HFFc6 (cell line): ENCODE data around the gene ZNF784. TPM values are rescaled to one million over a fixed set of nuclear protein-coding genes. Genes with fewer than 3 reads are reported as not detected.

Source experiments
- DNase-seq: peaks from one replicate; pipeline ENCODE4 v3.0.0-alpha.2; 2018
- H3K27ac Mint-ChIP-seq: 2 replicates; pipeline ENCODE4 v1.8.0; 2020; ENCODE audit warnings: mild to moderate bottlenecking, mixed read lengths
- H3K27me3 Mint-ChIP-seq: 2 replicates; pipeline ENCODE4 v1.8.0; 2021; ENCODE audit warnings: mild to moderate bottlenecking, moderate library complexity, mixed read lengths; ENCODE audit not compliant: insufficient read depth
- H3K36me3 Mint-ChIP-seq: 2 replicates; pipeline ENCODE4 v1.8.0; 2021; ENCODE audit warnings: low read depth, mixed read lengths
- H3K4me1 Mint-ChIP-seq: 2 replicates; pipeline ENCODE4 v1.8.0; 2020; ENCODE audit warnings: low read depth, mixed read lengths
- H3K4me3 Mint-ChIP-seq: 2 replicates; pipeline ENCODE4 v1.8.0; 2020; ENCODE audit warnings: mild to moderate bottlenecking, moderate library complexity, mixed read lengths
- H3K9me3 Mint-ChIP-seq: 2 replicates; pipeline ENCODE4 v1.8.0; 2020; ENCODE audit warnings: mild to moderate bottlenecking, mixed read lengths
- total RNA-seq, 6 experiments: library from RNA; stranded (reverse); fragmentation: NEBNext Ultra II Directional; extraction: Animal tissue kit (Norgen Biotek cat#: 25700); gene quantifications; 2 replicates in 1 of 6; 3 replicates in 5 of 6; pipeline ENCODE4 v1.2.3, GENCODE V29; 2021
- TF ChIP-seq, protein P1 (sequence below): fragments of 200-600 bp; sonication (generic); IDR thresholded peaks from 2 replicates; pipeline ENCODE4 v1.5.0; 2021; ENCODE audit warnings: antibody characterized with exemption, mild to moderate bottlenecking

Gene ZNF784
- total RNA-seq, 6 experiments from 2014 or later: 4.6 to 5.3 (median 4.8) TPM

DNA sequence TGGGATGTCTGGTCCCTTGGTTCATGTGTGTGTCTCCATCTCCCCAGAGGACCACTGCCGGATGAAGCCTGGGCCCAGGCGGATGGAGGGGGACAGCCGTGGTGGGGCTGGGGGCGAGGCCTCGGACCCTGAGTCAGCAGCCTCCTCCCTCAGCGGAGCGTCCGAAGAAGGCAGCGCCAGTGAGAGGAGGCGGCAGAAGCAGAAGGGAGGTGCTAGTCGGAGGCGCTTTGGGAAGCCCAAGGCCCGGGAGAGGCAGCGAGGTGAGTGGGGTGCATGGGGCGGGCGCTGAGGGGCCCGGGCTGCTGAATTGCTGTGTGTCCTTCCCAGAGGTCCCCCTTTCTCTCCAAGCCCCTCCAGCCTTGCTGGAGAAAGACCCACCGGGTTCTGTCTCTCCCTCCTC lies 26.9 kb upstream of the ZNF784 start:
- Mint-ChIP-seq H3K9me3 (no peaks in the 10 kb centered on the region), H3K27me3 (peaks cover 6% of the 10 kb centered on the region), H3K4me1 (peaks cover 19% of the 10 kb centered on the region), H3K4me3 (no peak overlapping the region), H3K27ac (no peak overlapping the region), H3K36me3 (peaks cover 10% of the 10 kb centered on the region)
- TF ChIP-seq, protein P1, sequence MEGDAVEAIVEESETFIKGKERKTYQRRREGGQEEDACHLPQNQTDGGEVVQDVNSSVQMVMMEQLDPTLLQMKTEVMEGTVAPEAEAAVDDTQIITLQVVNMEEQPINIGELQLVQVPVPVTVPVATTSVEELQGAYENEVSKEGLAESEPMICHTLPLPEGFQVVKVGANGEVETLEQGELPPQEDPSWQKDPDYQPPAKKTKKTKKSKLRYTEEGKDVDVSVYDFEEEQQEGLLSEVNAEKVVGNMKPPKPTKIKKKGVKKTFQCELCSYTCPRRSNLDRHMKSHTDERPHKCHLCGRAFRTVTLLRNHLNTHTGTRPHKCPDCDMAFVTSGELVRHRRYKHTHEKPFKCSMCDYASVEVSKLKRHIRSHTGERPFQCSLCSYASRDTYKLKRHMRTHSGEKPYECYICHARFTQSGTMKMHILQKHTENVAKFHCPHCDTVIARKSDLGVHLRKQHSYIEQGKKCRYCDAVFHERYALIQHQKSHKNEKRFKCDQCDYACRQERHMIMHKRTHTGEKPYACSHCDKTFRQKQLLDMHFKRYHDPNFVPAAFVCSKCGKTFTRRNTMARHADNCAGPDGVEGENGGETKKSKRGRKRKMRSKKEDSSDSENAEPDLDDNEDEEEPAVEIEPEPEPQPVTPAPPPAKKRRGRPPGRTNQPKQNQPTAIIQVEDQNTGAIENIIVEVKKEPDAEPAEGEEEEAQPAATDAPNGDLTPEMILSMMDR: no peak
- DNase-seq: no peak

- Mint-ChIP-seq H3K27me3 (peaks cover 4% of the 10 kb centered on the region), H3K36me3 (peaks cover 5% of the 10 kb centered on the region), H3K4me1 (peaks cover 14% of the 10 kb centered on the region), H3K9me3 (no peaks in the 10 kb centered on the region), H3K27ac (no peak overlapping the region), H3K4me3 (no peak overlapping the region)
- DNase-seq: no peak
- TF ChIP-seq, protein P1: no peak
Observed at GRCh38 chr19:55650602-55651230, 26.4 kb upstream of the ZNF784 start.

- DNase-seq: no peak
- TF ChIP-seq, protein P1: no peak
- Mint-ChIP-seq H3K36me3 (peaks cover 6% of the 10 kb centered on the region; the same call in 1 of the 2 replicates), H3K4me3 (no peak overlapping the region), H3K27me3 (peaks cover 4% of the 10 kb centered on the region), H3K27ac (no peak overlapping the region), H3K9me3 (no peaks in the 10 kb centered on the region), H3K4me1 (peaks cover 18% of the 10 kb centered on the region)
Observed at GRCh38 chr19:55650126-55650557, 25.8 kb upstream of the ZNF784 start.

DNA sequence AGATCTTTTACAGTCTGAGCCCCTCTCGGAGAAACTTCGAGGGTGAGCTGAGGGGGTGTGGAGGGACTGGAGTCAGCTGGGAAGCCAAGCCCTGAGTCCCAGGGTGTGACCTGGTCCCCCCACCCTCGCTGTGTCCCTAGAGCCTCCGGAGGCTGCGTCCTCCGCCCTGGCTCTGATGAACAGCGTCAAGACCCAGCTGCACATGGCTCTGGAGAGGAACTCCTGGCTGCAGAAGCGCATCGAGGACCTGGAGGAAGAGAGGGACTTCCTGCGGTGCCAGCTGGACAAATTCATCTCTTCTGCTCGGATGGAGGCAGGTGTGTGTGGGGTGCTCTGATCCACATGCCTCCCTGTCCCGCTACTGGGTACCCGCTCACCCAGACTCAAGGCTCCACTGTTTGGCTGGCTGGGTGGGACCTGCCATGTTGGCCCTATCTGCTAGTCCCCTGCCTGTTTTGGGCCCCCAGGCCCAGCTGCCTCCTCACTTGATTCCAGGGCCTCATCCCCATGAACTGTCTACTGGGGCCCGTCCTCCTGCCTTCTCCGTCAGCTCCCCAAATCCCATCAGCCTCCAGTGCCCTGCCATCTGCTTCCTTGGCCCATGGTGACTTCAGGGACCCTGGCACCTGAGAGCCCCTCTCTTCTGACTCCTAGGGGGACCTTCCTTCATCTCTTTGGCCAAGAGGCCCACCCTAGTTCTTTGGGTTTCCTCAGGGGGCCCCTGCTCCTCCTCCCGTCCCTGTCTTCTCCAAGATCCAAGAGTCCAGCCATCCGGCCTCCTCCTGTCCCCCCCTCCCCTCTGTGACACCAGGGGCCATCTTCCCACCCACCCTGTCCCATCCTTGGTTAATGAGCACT lies 25.1 kb upstream of the ZNF784 start:
- Mint-ChIP-seq H3K4me1 (peaks cover 18% of the 10 kb centered on the region), H3K9me3 (no peaks in the 10 kb centered on the region), H3K36me3 (peaks cover 7% of the 10 kb centered on the region; the same call in 1 of the 2 replicates), H3K27ac (no peak overlapping the region), H3K4me3 (peak overlapping the region; percentile 85), H3K27me3 (peaks cover 4% of the 10 kb centered on the region)
- TF ChIP-seq, protein P1: no peak
- no peak for DNase-seq

DNA sequence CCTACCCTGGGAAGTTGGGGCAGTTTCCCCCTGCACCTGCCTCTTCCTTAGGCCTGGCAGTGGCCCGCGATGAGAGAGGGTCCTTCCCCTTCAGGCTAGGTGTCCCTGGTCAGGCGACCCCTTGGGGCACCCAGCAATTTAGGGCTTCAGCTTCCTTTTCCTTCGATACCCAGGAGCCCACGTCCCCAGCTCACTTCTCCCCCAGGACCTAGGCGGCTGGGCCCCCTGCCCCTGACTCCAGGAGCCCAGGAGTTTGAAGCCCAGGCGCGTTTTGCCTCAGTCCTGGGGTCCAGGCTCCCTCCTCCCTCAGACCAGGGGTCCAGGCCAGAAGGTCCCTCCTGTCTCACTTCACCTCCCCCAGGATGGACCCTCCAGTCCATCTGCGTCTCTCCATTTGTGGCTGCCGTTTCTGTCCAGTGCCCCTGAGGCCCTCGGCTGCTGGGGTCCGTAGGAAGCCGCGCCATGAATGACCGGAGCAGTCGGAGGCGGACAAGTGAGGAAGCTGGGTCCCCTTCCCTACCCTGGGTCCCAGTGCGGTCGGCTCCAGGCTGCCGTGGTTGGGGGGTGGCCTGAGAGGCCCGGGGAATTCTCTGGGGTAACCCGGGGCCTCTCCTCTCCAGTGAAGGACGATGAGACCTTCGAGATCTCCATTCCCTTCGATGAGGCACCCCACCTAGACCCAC lies 24.4 kb upstream of the ZNF784 start:
- TF ChIP-seq, protein P1: no peak
- H3K27ac Mint-ChIP-seq: peak overlapping the region; percentile 57; the same call in 1 of the 2 replicates
- H3K27me3 Mint-ChIP-seq: peaks cover 1% of the 10 kb centered on the region
- DNase-seq: no peak
- H3K9me3 Mint-ChIP-seq: no peaks in the 10 kb centered on the region
- H3K36me3 Mint-ChIP-seq: peaks cover 7% of the 10 kb centered on the region; the same call in 1 of the 2 replicates
- H3K4me3 Mint-ChIP-seq: peak overlapping the region; percentile 85
- H3K4me1 Mint-ChIP-seq: peaks cover 18% of the 10 kb centered on the region
